GM21786 (cell line): Measurements from ENCODE around the gene ZNF415.

Experiments used
- ATAC-seq: cut with Tn5 transposase; IDR thresholded peaks from one replicate; pipeline ENCODE4 v1.9.1; 2021; ENCODE audit not compliant: unreplicated experiment

The ZNF415 gene

GRCh38 chr19:53057904-53058580 is 74.7 kb downstream of the ZNF415 start:
- ATAC-seq = no peak
